MM.1S (cell line): ENCODE results near the gene TRIB2.

Experiments
- CTCF ChIP-seq: fragments of 300-600 bp; sonication (generic); IDR thresholded peaks from 2 replicates; pipeline ENCODE4 v1.5.1; 2016; ENCODE audit warnings: antibody characterized with exemption, low read length, mixed read lengths
- EZH2 ChIP-seq: fragments of 300-600 bp; sonication (generic); optimal IDR thresholded peaks from 2 replicates; pipeline ENCODE3; 2017; ENCODE audit warnings: low read depth, mild to moderate bottlenecking, antibody characterized with exemption, low read length, mixed read lengths
- EZH2phosphoT487 ChIP-seq: fragments of 300-600 bp; sonication (generic); IDR thresholded peaks from 2 replicates; pipeline ENCODE4 v1.6.1; 2018; ENCODE audit warnings: antibody characterized with exemption, low read length

GRCh38 chr2:12725233-12726187 lies 8.8 kb downstream of the TRIB2 start:
- TF ChIP-seq CTCF (no peak), EZH2phosphoT487 (no peak), EZH2 (no peak)
